IPS-11a (cell line): ENCODE data around the gene DYNC2H1.
A peak's percentile ranks its signal among the peaks of the same experiment; 100 is the strongest.

Experiments used
- H3K4me3 ChIP-seq: one replicate; pipeline ENCODE4 v1.5.1; 2013; ENCODE audit warnings: low read depth, low read length, control low read depth

The DYNC2H1 gene, protein sequence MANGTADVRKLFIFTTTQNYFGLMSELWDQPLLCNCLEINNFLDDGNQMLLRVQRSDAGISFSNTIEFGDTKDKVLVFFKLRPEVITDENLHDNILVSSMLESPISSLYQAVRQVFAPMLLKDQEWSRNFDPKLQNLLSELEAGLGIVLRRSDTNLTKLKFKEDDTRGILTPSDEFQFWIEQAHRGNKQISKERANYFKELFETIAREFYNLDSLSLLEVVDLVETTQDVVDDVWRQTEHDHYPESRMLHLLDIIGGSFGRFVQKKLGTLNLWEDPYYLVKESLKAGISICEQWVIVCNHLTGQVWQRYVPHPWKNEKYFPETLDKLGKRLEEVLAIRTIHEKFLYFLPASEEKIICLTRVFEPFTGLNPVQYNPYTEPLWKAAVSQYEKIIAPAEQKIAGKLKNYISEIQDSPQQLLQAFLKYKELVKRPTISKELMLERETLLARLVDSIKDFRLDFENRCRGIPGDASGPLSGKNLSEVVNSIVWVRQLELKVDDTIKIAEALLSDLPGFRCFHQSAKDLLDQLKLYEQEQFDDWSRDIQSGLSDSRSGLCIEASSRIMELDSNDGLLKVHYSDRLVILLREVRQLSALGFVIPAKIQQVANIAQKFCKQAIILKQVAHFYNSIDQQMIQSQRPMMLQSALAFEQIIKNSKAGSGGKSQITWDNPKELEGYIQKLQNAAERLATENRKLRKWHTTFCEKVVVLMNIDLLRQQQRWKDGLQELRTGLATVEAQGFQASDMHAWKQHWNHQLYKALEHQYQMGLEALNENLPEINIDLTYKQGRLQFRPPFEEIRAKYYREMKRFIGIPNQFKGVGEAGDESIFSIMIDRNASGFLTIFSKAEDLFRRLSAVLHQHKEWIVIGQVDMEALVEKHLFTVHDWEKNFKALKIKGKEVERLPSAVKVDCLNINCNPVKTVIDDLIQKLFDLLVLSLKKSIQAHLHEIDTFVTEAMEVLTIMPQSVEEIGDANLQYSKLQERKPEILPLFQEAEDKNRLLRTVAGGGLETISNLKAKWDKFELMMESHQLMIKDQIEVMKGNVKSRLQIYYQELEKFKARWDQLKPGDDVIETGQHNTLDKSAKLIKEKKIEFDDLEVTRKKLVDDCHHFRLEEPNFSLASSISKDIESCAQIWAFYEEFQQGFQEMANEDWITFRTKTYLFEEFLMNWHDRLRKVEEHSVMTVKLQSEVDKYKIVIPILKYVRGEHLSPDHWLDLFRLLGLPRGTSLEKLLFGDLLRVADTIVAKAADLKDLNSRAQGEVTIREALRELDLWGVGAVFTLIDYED (N-terminal part only)

GRCh38 chr11:103108933-103109817 lies at the start of gene DYNC2H1:
DYNC2H1 (plus strand) TSS chr11:103109426; CDS start chr11:103109575, 149 bp downstream.
- peak within 1 kb of the TSS; percentile 97 for H3K4me3 ChIP-seq

GRCh38 chr11:103061656-103062055 lies 47.6 kb upstream of the DYNC2H1 start:
- H3K4me3 ChIP-seq = no peak overlapping the region

DNA sequence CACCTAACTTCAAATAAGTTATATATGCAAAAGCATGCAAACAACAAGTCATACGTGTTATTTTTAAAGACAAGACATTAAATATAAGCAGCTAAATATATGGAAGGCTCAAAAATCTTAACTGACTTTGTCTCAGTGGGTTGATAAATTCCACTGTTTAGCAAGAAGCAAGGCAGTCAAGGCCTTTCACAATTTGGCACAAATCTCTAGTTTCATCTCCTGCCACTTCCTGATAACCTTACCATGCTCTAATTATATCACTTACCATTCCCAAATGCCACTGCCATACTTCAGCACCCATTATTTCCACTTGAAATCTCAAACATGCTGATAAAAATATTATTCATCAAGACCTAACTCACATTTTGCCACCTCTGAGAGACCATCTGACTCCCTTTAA lies 42.1 kb upstream of the DYNC2H1 start:
- no peak overlapping the region for H3K4me3 ChIP-seq

DNA sequence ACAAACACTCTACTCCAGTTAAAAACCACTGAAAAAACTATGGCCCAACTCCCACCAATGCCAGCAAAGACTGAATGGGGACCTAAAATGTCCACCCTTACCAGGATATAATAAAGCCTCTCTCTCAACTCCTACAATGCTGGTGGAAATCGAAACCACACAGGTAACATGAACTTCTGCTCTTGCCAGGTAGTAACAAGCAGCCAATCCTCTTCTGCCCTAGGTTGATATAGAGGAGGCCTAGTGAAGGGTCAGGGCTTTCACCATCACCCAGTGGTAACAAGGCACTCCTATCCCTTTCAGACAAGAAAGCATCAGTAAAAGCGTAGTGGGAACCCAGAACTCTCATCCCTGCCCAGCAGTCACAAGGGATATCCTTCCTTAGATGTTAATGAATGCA lies 39.9 kb upstream of the DYNC2H1 start:
- no peak overlapping the region for H3K4me3 ChIP-seq

- H3K4me3 ChIP-seq = no peak overlapping the region
Measured at GRCh38 chr11:103070142-103070541, 39.1 kb upstream of the DYNC2H1 start.

GRCh38 chr11:103071008-103071407 lies 38.2 kb upstream of the DYNC2H1 start:
- H3K4me3 ChIP-seq = no peak overlapping the region

GRCh38 chr11:103076361-103076760 lies 32.9 kb upstream of the DYNC2H1 start:
- H3K4me3 ChIP-seq = no peak overlapping the region

GRCh38 chr11:103077554-103077953 lies 31.7 kb upstream of the DYNC2H1 start:
- no peak overlapping the region for H3K4me3 ChIP-seq

- H3K4me3 ChIP-seq = no peak overlapping the region
Measured at GRCh38 chr11:103078710-103079109, 30.5 kb upstream of the DYNC2H1 start.

DNA sequence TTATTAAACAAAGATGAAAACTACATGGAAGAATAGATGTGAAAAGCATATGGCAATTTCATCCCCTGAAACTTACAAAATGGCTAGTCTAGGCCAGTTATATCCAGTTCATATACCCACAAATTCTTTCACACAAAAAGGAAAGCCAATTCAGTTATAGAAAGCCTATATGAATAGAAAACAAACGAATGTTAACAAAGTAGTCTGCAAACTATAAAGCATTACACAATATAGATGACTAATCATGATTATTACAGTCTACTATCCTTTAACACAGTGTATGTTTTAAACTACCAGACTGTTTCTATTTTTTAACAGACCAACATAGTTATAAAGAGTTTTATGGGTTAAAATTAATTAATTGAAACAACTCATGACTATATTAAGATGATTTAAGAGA lies 29.4 kb upstream of the DYNC2H1 start:
- H3K4me3 ChIP-seq = no peak overlapping the region

- H3K4me3 ChIP-seq = no peak overlapping the region
Measured at GRCh38 chr11:103085758-103086365, 23.4 kb upstream of the DYNC2H1 start.

GRCh38 chr11:103086461-103086860 lies 22.8 kb upstream of the DYNC2H1 start:
- no peak overlapping the region for H3K4me3 ChIP-seq

- peak overlapping the region; percentile 93 for H3K4me3 ChIP-seq
Measured at GRCh38 chr11:103091064-103091800, 18.0 kb upstream of the DYNC2H1 start.

- peak within 1 kb of the TSS; percentile 93 for H3K4me3 ChIP-seq
Measured at GRCh38 chr11:103091801-103092524, 17.3 kb upstream of the DYNC2H1 start, which contains the start of gene DCUN1D5. DCUN1D5 (minus strand) TSS chr11:103092160; CDS start chr11:103091872, 288 bp downstream.

DNA sequence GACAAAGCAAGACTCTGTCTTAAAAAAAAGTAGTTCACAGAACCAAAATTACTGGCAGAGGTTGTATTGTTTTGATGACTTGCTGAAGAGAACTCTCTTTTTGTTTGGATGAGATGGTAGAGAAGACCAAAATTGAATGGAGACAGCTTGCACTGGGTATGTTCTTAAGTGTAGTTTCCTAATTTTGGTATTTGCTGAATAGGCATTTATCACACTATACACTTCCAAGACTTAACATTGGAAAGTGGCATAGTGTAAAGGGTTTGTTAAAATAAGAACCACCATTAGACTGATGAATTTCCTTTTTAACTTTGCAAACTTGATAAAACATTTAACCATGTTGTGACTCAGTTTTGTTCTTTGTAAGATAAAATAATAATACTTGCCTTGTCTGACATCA lies 11.9 kb upstream of the DYNC2H1 start:
- H3K4me3 ChIP-seq = no peak overlapping the region

DNA sequence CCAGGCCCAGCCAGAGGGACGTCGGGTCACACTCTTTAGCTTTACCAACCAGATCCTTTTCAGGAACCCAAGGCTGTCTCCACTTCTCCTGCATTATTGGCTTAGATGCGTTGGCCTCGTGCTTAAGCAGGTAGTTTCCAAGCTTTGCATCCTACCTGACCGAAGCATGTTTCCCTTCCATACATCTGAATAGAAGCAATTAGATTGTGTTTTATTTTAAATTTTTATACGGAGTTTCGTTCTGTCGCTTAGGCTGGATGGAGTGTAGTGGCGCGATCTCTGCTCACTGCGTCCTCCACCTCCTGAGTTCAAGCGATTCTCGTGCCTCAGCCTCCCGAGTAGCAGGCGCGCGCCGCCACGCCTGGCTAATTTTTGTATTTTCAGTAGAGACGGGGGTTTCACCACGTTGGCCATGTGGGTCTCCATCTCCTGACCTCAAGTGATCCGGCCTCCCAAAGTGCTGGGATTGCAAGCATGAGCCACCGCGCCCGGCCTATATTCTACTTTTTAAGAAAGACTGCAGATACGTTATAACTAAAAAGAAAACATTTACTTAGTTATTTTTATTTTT lies 677 bp downstream of the DYNC2H1 start:
- H3K4me3 ChIP-seq = peak overlapping the region; percentile 97

DNA sequence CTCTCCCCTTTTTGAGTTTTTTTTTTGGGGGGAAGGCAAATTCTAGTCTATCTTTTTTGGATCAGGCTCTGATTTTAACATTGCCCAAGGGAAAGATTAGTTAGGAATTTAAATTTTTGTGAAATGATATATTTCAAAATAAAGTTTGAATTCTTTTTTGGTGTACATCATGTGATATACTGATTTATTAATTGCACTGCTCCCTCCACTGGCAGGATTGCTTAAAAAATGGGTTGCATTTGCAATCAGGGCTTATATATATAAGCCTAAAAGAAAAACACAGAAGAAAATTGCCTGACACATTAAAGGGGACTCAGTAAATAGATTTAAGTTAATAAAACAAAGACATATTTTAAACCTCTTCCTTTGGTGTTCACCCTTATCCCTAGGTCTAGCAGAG lies 1.2 kb downstream of the DYNC2H1 start:
- H3K4me3 ChIP-seq = peak overlapping the region; percentile 97

DNA sequence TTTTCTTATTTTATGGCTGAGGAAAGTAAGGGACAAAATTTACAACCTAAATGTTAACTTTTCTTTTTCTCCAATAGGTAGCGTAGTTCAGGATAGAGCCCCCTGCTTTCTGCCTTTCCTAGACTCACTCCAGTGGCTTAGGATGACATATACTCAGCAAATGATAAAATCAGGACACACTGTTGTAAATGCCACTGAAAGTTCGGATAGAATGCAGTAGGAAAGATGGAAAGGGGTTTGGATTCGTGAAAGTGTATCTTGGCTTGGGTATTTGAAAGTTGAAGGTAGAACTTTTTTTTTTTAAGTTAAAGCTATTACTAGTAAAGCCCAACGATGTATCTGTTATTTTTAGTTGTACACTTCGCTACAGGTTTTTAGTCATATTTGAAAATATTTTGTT lies 2.2 kb downstream of the DYNC2H1 start:
- no peak overlapping the region for H3K4me3 ChIP-seq
